Nephron (organoid): ENCODE data around the gene TRAF3IP3.

ENCODE experiments used
- H3K27ac Mint-ChIP-seq, 3 experiments: 2 replicates each; pipeline ENCODE4 v1.8.0; 2020; ENCODE audit warnings: mixed read lengths in 3 of 3, mild to moderate bottlenecking in 2 of 3, moderate library complexity in 1 of 3
- H3K27me3 Mint-ChIP-seq: 2 replicates; pipeline ENCODE4 v1.8.0; 2021; ENCODE audit warnings: low read depth, mild to moderate bottlenecking, moderate library complexity, mixed read lengths
- H3K36me3 Mint-ChIP-seq: 2 replicates; pipeline ENCODE4 v1.8.0; 2020; ENCODE audit warnings: low read depth, mixed read lengths
- H3K4me1 Mint-ChIP-seq: 2 replicates; pipeline ENCODE4 v1.8.0; 2020; ENCODE audit warnings: mixed read lengths
- H3K4me3 Mint-ChIP-seq, 3 experiments: 2 replicates each; pipeline ENCODE4 v1.8.0; 2020; ENCODE audit warnings: mild to moderate bottlenecking in 3 of 3, mixed read lengths in 3 of 3, moderate library complexity in 2 of 3
- H3K9me3 Mint-ChIP-seq: 2 replicates; pipeline ENCODE4 v1.8.0; 2020; ENCODE audit warnings: mixed read lengths
- CTCF ChIP-seq, 3 experiments: fragments of 200-600 bp; sonication (generic); IDR thresholded peaks; one replicate each; pipeline ENCODE4 v1.5.0; 2021; ENCODE audit warnings: antibody characterized with exemption in 3 of 3; ENCODE audit not compliant: unreplicated experiment in 3 of 3

TRAF3IP3 gene

GRCh38 chr1:209710847-209711246, 45.0 kb upstream of the TRAF3IP3 start:
- TF ChIP-seq CTCF (IDR thresholded peaks at IDR 0.05; ENCODE audit: unreplicated experiment in 3 of 3) = no peak
- Mint-ChIP-seq H3K27ac (no peak overlapping the region), H3K9me3 (no peaks in the 10 kb centered on the region), H3K4me1 (no peaks in the 10 kb centered on the region), H3K27me3 (no peaks in the 10 kb centered on the region), H3K4me3 (no peak overlapping the region), H3K36me3 (no peaks in the 10 kb centered on the region)

DNA sequence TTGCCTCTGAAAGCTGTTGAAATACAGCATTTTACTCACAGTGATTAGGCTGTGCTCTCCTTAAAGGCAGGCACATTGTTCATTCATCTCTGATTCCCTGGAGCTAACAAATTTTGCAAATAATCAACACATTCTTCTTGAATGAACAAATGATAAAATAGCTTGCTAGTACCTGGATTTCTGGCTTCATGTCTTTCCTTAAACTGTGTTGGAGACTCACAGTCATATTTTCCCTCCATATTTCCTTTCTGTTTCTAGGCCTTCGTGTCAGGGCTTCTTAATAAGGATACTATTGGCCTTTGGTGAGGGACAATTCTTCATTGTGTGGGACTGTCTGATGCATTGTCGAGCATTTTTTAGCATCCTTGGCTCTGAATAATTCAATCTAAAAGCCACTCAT, 41.5 kb upstream of the TRAF3IP3 start:
- no peak for TF ChIP-seq CTCF (IDR thresholded peaks at IDR 0.05; ENCODE audit: unreplicated experiment in 3 of 3)
- H3K9me3 Mint-ChIP-seq = no peaks in the 10 kb centered on the region
- H3K4me1 Mint-ChIP-seq = no peaks in the 10 kb centered on the region
- H3K36me3 Mint-ChIP-seq = no peaks in the 10 kb centered on the region
- no peaks in the 10 kb centered on the region for H3K27me3 Mint-ChIP-seq
- no peak overlapping the region for H3K4me3 Mint-ChIP-seq
- no peak overlapping the region for H3K27ac Mint-ChIP-seq

DNA sequence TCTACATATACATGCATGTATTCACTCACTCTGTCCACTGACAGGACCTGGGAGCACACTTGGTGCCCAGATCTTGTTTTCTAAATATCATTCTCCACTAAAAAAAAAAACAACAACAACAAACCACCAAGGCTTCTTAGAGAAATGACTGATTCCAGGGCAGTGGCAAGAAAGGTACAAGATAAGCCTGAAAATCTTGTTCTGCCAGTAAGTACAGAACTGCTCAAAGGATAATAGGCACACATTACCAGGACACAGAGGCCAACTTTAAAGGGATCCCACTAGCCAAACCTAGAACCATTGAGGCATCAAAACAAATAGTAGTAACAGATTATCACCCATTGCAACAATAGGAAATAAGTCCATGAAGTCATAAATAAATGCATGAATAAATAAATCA, 40.5 kb upstream of the TRAF3IP3 start:
- Mint-ChIP-seq H3K4me1 (no peaks in the 10 kb centered on the region), H3K36me3 (no peaks in the 10 kb centered on the region), H3K27me3 (no peaks in the 10 kb centered on the region), H3K9me3 (no peaks in the 10 kb centered on the region), H3K4me3 (no peak overlapping the region), H3K27ac (no peak overlapping the region)
- TF ChIP-seq CTCF (IDR thresholded peaks at IDR 0.05; ENCODE audit: unreplicated experiment in 3 of 3) = no peak

GRCh38 chr1:209717818-209718217, 38.0 kb upstream of the TRAF3IP3 start:
- Mint-ChIP-seq H3K27ac (no peak overlapping the region), H3K4me3 (no peak overlapping the region), H3K27me3 (no peaks in the 10 kb centered on the region), H3K4me1 (no peaks in the 10 kb centered on the region), H3K36me3 (no peaks in the 10 kb centered on the region), H3K9me3 (no peaks in the 10 kb centered on the region)
- no peak for TF ChIP-seq CTCF (IDR thresholded peaks at IDR 0.05; ENCODE audit: unreplicated experiment in 3 of 3)

DNA sequence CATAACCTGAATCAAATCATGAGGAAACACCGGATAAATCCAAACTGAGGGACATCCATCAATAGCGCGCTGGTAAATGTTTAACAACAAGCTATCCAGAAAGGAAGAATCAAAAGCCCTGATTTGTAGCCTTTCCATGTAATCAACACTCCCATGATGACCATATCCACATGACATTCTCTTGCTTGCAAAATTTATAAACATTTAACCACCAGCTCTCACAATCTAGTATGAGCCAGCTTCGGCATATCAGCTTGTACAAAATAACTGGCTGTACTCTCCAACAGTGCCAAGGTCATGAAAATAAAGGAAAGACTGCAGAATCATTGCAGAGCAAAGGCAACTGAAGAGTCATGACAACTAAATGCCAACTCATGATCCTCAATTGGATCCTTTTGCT, 35.5 kb upstream of the TRAF3IP3 start:
- H3K27ac Mint-ChIP-seq = no peak overlapping the region
- no peaks in the 10 kb centered on the region for H3K4me1 Mint-ChIP-seq
- TF ChIP-seq CTCF (IDR thresholded peaks at IDR 0.05; ENCODE audit: unreplicated experiment in 3 of 3) = no peak
- H3K4me3 Mint-ChIP-seq = no peak overlapping the region
- H3K36me3 Mint-ChIP-seq = no peaks in the 10 kb centered on the region
- H3K27me3 Mint-ChIP-seq = no peaks in the 10 kb centered on the region
- no peaks in the 10 kb centered on the region for H3K9me3 Mint-ChIP-seq

- no peak for TF ChIP-seq CTCF (IDR thresholded peaks at IDR 0.05; ENCODE audit: unreplicated experiment in 3 of 3)
Observed at GRCh38 chr1:209720826-209721225, 35.0 kb upstream of the TRAF3IP3 start.

More at GRCh38 chr1:209720826-209721225, 35.0 kb upstream of the TRAF3IP3 start:
- Mint-ChIP-seq H3K4me1 (no peaks in the 10 kb centered on the region), H3K9me3 (no peaks in the 10 kb centered on the region), H3K4me3 (no peak overlapping the region), H3K27ac (no peak overlapping the region), H3K27me3 (no peaks in the 10 kb centered on the region), H3K36me3 (no peaks in the 10 kb centered on the region)
